ENCODE measurements around the gene RFC2.

DNA sequence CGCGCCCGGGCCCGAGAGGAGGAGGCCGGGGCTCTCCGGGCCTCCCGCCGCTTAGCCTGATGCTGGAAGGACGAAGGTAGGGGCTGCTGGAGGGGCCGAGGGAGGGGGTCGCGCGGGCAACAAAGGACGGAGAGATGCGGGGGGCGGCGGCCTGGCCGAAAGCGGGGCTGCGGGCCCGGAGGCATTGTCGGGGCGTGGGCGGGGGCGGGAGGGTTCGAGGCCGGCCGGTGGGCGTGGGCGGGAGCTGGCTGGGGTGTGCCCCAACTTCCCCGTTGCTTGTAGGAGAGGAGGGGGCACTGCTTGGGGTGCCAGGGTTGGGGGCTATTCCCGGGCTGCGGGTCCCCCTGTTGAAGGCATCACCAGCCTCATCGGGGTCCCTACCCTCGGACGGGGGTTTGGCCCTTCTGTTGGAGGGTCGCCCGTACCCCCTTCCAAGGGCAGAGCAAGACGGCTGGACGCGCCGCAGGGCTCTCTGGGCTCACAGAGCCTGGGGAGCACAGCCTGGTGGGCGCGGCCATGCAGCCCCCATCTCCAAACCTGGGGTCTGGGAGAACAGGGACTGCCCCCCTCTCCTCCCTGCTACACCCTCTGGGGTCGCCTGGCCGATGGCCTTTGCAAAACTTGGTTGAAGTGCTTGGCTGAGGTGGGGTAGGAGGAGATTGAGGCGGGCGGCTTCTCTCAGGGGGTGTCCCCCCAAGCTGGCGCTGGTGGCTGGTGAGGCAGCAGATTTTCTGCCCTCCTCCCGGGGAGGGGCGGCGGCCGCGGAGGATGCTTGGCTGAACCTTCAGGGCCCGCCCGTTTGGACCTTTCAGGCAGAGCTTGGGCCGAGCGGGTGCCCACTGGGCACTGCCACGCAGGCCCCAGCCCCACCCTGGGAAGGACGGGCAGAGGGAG is 35.7 kb upstream of the RFC2 start:
- TF ChIP-seq, protein P1, sequence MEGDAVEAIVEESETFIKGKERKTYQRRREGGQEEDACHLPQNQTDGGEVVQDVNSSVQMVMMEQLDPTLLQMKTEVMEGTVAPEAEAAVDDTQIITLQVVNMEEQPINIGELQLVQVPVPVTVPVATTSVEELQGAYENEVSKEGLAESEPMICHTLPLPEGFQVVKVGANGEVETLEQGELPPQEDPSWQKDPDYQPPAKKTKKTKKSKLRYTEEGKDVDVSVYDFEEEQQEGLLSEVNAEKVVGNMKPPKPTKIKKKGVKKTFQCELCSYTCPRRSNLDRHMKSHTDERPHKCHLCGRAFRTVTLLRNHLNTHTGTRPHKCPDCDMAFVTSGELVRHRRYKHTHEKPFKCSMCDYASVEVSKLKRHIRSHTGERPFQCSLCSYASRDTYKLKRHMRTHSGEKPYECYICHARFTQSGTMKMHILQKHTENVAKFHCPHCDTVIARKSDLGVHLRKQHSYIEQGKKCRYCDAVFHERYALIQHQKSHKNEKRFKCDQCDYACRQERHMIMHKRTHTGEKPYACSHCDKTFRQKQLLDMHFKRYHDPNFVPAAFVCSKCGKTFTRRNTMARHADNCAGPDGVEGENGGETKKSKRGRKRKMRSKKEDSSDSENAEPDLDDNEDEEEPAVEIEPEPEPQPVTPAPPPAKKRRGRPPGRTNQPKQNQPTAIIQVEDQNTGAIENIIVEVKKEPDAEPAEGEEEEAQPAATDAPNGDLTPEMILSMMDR (IDR thresholded peaks at IDR 0.05): no peak
- no peak for TF ChIP-seq POLR2AphosphoS5 (IDR thresholded peaks at IDR 0.05)

Measured in upper lobe of left lung (tissue), 4 donors.